H9 (cell line): ENCODE results near the gene ZMYND8. TPM values are rescaled to one million over a fixed set of nuclear protein-coding genes. Genes with fewer than 3 reads are reported as not detected.
"Not testable (repeated sequence)": the region's sequence is repeated elsewhere in the genome, so short reads cannot be mapped to it uniquely, and the experiment has no call there.

Source experiments
- DNase-seq: peaks from one replicate; pipeline ENCODE4 v3.0.0-alpha.2; 2017
- H2AFZ ChIP-seq: one replicate; pipeline ENCODE4 v1.6.1; 2013; ENCODE audit warnings: mild to moderate bottlenecking, low read length, control low read depth, moderate library complexity
- H2AK5ac ChIP-seq: 2 replicates; pipeline ENCODE4 v1.6.1; 2013; ENCODE audit warnings: low read length, control low read depth, mixed read lengths; ENCODE audit not compliant: insufficient read length
- H2BK120ac ChIP-seq: one replicate; pipeline ENCODE4 v1.6.1; 2013; ENCODE audit warnings: low read depth, mild to moderate bottlenecking, low read length, control low read depth, inconsistent platforms; ENCODE audit not compliant: poor library complexity, severe bottlenecking
- H2BK12ac ChIP-seq: 2 replicates; pipeline ENCODE4 v1.6.1; 2013; ENCODE audit warnings: low read length, control low read depth, mixed read lengths, low read depth; ENCODE audit not compliant: insufficient read length
- H2BK15ac ChIP-seq: 2 replicates; pipeline ENCODE4 v1.6.1; 2013; ENCODE audit warnings: low read depth, low read length, control low read depth
- H2BK20ac ChIP-seq: one replicate; pipeline ENCODE4 v1.6.1; 2013; ENCODE audit warnings: low read depth, mild to moderate bottlenecking, low read length, control low read depth, inconsistent platforms; ENCODE audit not compliant: poor library complexity, severe bottlenecking
- H2BK5ac ChIP-seq: 2 replicates; pipeline ENCODE4 v1.6.1; 2013; ENCODE audit warnings: low read length, control low read depth, mixed read lengths; ENCODE audit not compliant: insufficient read length
- H3K14ac ChIP-seq: 2 replicates; pipeline ENCODE4 v1.6.1; 2013; ENCODE audit warnings: low read length, control low read depth; ENCODE audit not compliant: insufficient read depth
- H3K18ac ChIP-seq: 2 replicates; pipeline ENCODE4 v1.6.1; 2013; ENCODE audit warnings: low read depth, mild to moderate bottlenecking, mixed read lengths, low read length, control low read depth; ENCODE audit not compliant: insufficient read length
- H3K23ac ChIP-seq: 2 replicates; pipeline ENCODE4 v1.6.1; 2013; ENCODE audit warnings: low read length, control low read depth, mixed read lengths, low read depth; ENCODE audit not compliant: insufficient read length
- H3K23me2 ChIP-seq: 2 replicates; pipeline ENCODE4 v1.6.1; 2013; ENCODE audit warnings: low read depth, mild to moderate bottlenecking, mixed read lengths, low read length, control low read depth; ENCODE audit not compliant: insufficient read length, poor library complexity, severe bottlenecking
- H3K27ac ChIP-seq: 2 replicates; pipeline ENCODE4 v1.5.1; 2013; ENCODE audit warnings: low read length, control low read depth, mixed read lengths, low read depth; ENCODE audit not compliant: insufficient read length
- H3K27me3 ChIP-seq: 2 replicates; pipeline ENCODE4 v1.6.1; 2013; ENCODE audit warnings: low read length, control low read depth, inconsistent platforms; ENCODE audit not compliant: insufficient read depth
- H3K4ac ChIP-seq: 2 replicates; pipeline ENCODE4 v1.6.1; 2013; ENCODE audit warnings: low read depth, mild to moderate bottlenecking, control low read depth, inconsistent platforms, low read length, moderate library complexity
- H3K4me1 ChIP-seq: 2 replicates; pipeline ENCODE4 v1.6.1; 2013; ENCODE audit warnings: low read length, control low read depth, inconsistent platforms; ENCODE audit not compliant: insufficient read depth
- H3K4me2 ChIP-seq: 2 replicates; pipeline ENCODE4 v1.6.1; 2013; ENCODE audit warnings: low read length, control low read depth, mixed read lengths; ENCODE audit not compliant: insufficient read length, insufficient read depth
- H3K56ac ChIP-seq: 2 replicates; pipeline ENCODE4 v1.6.1; 2013; ENCODE audit warnings: low read depth, mild to moderate bottlenecking, mixed read lengths, low read length, control low read depth; ENCODE audit not compliant: insufficient read length
- H3K79me1 ChIP-seq: 2 replicates; pipeline ENCODE4 v1.6.1; 2013; ENCODE audit warnings: low read depth, mild to moderate bottlenecking, moderate library complexity, low read length, control low read depth, inconsistent platforms; ENCODE audit not compliant: insufficient read depth, poor library complexity, severe bottlenecking
- H3K79me2 ChIP-seq: 2 replicates; pipeline ENCODE4 v1.6.1; 2013; ENCODE audit warnings: low read length, control low read depth, inconsistent platforms; ENCODE audit not compliant: insufficient read depth
- H3K9ac ChIP-seq: 2 replicates; pipeline ENCODE4 v1.6.1; 2013; ENCODE audit warnings: low read length, control low read depth, mixed read lengths; ENCODE audit not compliant: insufficient read length; ENCODE audit errors: extremely low read depth
- H3K9me3 ChIP-seq: one replicate; pipeline ENCODE4 v1.6.1; 2013; ENCODE audit warnings: low read depth, low read length, inconsistent platforms; ENCODE audit not compliant: control insufficient read depth
- H3T11ph ChIP-seq: one replicate; pipeline ENCODE4 v1.6.1; 2013; ENCODE audit warnings: mild to moderate bottlenecking, low read length, control low read depth, inconsistent platforms
- H4K20me1 ChIP-seq: one replicate; pipeline ENCODE4 v1.6.1; 2013; ENCODE audit not compliant: control insufficient read depth, insufficient read length, insufficient read depth
- H4K5ac ChIP-seq: 2 replicates; pipeline ENCODE4 v1.6.1; 2013; ENCODE audit warnings: low read depth, mild to moderate bottlenecking, mixed read lengths, low read length, control low read depth; ENCODE audit not compliant: insufficient read length
- H4K8ac ChIP-seq: replicated peaks from 2 replicates; pipeline ENCODE4 v1.6.1; 2013; ENCODE audit warnings: low read length, control low read depth, mixed read lengths, low read depth; ENCODE audit not compliant: insufficient read length
- H4K91ac ChIP-seq: 2 replicates; pipeline ENCODE4 v1.6.1; 2013; ENCODE audit warnings: low read depth, mild to moderate bottlenecking, moderate library complexity, mixed read lengths, low read length, control low read depth; ENCODE audit not compliant: insufficient read length
- H3K27ac Mint-ChIP-seq, 3 experiments: 2 replicates in 2 of 3; 3 replicates in 1 of 3; pipeline ENCODE4 v1.8.0; 2020 to 2021; ENCODE audit warnings: mixed read lengths in 3 of 3, mild to moderate bottlenecking in 1 of 3, moderate library complexity in 1 of 3
- H3K27me3 Mint-ChIP-seq: 2 replicates; pipeline ENCODE4 v1.8.0; 2021; ENCODE audit warnings: low read depth, mild to moderate bottlenecking, moderate library complexity, mixed read lengths
- H3K36me3 Mint-ChIP-seq, 3 experiments: 2 replicates in 2 of 3; 3 replicates in 1 of 3; pipeline ENCODE4 v1.8.0; 2020 to 2021; ENCODE audit warnings: low read depth in 3 of 3, mixed read lengths in 3 of 3; ENCODE audit not compliant: insufficient read depth in 1 of 3
- H3K4me1 Mint-ChIP-seq, 2 experiments: 2 replicates each; pipeline ENCODE4 v1.8.0; 2020; ENCODE audit warnings: mixed read lengths in 2 of 2
- H3K4me3 Mint-ChIP-seq, 2 experiments: 2 replicates in 1 of 2; 3 replicates in 1 of 2; pipeline ENCODE4 v1.8.0; 2020 to 2021; ENCODE audit warnings: mild to moderate bottlenecking in 2 of 2, mixed read lengths in 2 of 2, moderate library complexity in 1 of 2
- H3K9me3 Mint-ChIP-seq, 2 experiments: 2 replicates in 1 of 2; 3 replicates in 1 of 2; pipeline ENCODE4 v1.8.0; 2020; ENCODE audit warnings: mild to moderate bottlenecking in 2 of 2, mixed read lengths in 2 of 2, moderate library complexity in 1 of 2
- CTCF ChIP-seq: fragments of 200-600 bp; sonication (generic); conservative IDR thresholded peaks from 3 replicates; pipeline ENCODE4 v1.8.0; 2021; ENCODE audit warnings: antibody characterized with exemption, mild to moderate bottlenecking
- WGBS: extraction: QIAGEN DNeasy Blood & Tissue Kit; methylation state at CpG from one replicate; pipeline ENCODE4 v1.1.7; 2013; ENCODE audit warnings: missing lambda C conversion rate, low lambda C conversion rate, mixed read lengths; ENCODE audit not compliant: insufficient read length; ENCODE audit errors: extremely low coverage; 5-methylcytosine and 5-hydroxymethylcytosine counted together
- total RNA-seq: library from RNA; stranded (reverse); gene quantifications from 2 replicates; pipeline ENCODE4 v1.2.1, GENCODE V29; 2021

ZMYND8 gene
- total RNA-seq, 1 experiment from 2014 or later = 158 TPM

GRCh38 chr20:47205577-47206123 lies 150.8 kb downstream of the ZMYND8 start:
- peak; percentile 78 for DNase-seq
- peaks cover 1% of the 10 kb centered on the region; the same call in 1 of the 2 replicates for H3K27me3 Mint-ChIP-seq
- no CpG with 5 or more reads among the region's 9 CpGs for WGBS
- no peak overlapping the region for H3K4me3 Mint-ChIP-seq
- no peak overlapping the region for H2AK5ac ChIP-seq
- H3K9ac ChIP-seq = no peak overlapping the region
- H2BK15ac ChIP-seq = no peak overlapping the region
- H2BK5ac ChIP-seq = no peak overlapping the region
- no peaks in the 10 kb centered on the region for H3K79me1 ChIP-seq
- no peaks in the 10 kb centered on the region for H3K23me2 ChIP-seq
- no peaks in the 10 kb centered on the region for H3K4me1 ChIP-seq
- no peak overlapping the region for H3K4ac ChIP-seq
- H3K9me3 ChIP-seq = no peaks in the 10 kb centered on the region
- no peak overlapping the region for H3K4me2 ChIP-seq
- H3K23ac ChIP-seq = no peak overlapping the region
- H3K27me3 ChIP-seq = no peaks in the 10 kb centered on the region
- no peak overlapping the region for H3K14ac ChIP-seq
- no peak overlapping the region for H4K8ac ChIP-seq
- no peak overlapping the region for H4K91ac ChIP-seq
- no peak overlapping the region for H2BK120ac ChIP-seq
- H3K79me2 ChIP-seq = no peaks in the 10 kb centered on the region
- H3T11ph ChIP-seq = no peak overlapping the region
- no peak overlapping the region for H2BK12ac ChIP-seq
- no peak overlapping the region for H3K56ac ChIP-seq
- no peak overlapping the region for H2BK20ac ChIP-seq
- peaks cover 25 to 27% of the 10 kb centered on the region in 2 experiments for H3K4me1 Mint-ChIP-seq
- H4K20me1 ChIP-seq = no peaks in the 10 kb centered on the region
- peak overlapping the region; percentile 1 to 87 (median 73); a peak in 4 of 7 replicates for H3K27ac Mint-ChIP-seq
- TF ChIP-seq CTCF = peak; percentile 66
- no peaks in the 10 kb centered on the region for H3K9me3 Mint-ChIP-seq
- no peak overlapping the region for H3K18ac ChIP-seq
- peaks cover 0 to 29% (median 9%) of the 10 kb centered on the region in 3 experiments; a peak in 5 of 7 replicates for H3K36me3 Mint-ChIP-seq
- no peak overlapping the region for H2AFZ ChIP-seq
- H3K27ac ChIP-seq = no peak overlapping the region
- H4K5ac ChIP-seq = no peak overlapping the region

- not testable (repeated sequence) for H4K91ac ChIP-seq, H3K23me2 ChIP-seq, H3K27ac ChIP-seq, H4K20me1 ChIP-seq, H3K4me2 ChIP-seq, H3K14ac ChIP-seq, H2BK120ac ChIP-seq, DNase-seq, H3K79me2 ChIP-seq, H3K9ac ChIP-seq, H3K9me3 Mint-ChIP-seq, H3K18ac ChIP-seq, H3T11ph ChIP-seq, H2BK20ac ChIP-seq, H3K23ac ChIP-seq, H3K27me3 ChIP-seq, H2AK5ac ChIP-seq, H2BK5ac ChIP-seq, H4K8ac ChIP-seq, H3K4ac ChIP-seq, H2BK15ac ChIP-seq, H3K4me3 Mint-ChIP-seq, H2AFZ ChIP-seq, H3K56ac ChIP-seq, H3K79me1 ChIP-seq, H4K5ac ChIP-seq, H3K27ac Mint-ChIP-seq, H3K27me3 Mint-ChIP-seq, H3K9me3 ChIP-seq, H2BK12ac ChIP-seq, H3K4me1 ChIP-seq
- Mint-ChIP-seq H3K4me1 (peaks cover 25 to 27% of the 10 kb centered on the region in 2 experiments), H3K36me3 (peaks cover 0 to 25% (median 5%) of the 10 kb centered on the region in 3 experiments; a peak in 5 of 7 replicates)
- WGBS = no CpG with 5 or more reads among the region's 11 CpGs
Observed at GRCh38 chr20:47204850-47205122, 151.7 kb downstream of the ZMYND8 start.
